HEK293 (cell line): ENCODE results near the gene CFAP73.

Experiments used
- GLIS1 ChIP-seq: fragments of 450-650 bp; formaldehyde crosslinking; IDR thresholded peaks from 2 replicates; pipeline ENCODE4 v1.5.1; 2016; ENCODE audit warnings: missing biosample characterization, missing genetic modification characterization
- HOXA7 ChIP-seq: sonication (generic); formaldehyde crosslinking; IDR thresholded peaks from 2 replicates; pipeline ENCODE4 v1.8.1; 2022; ENCODE audit warnings: missing genetic modification reagents, borderline replicate concordance
- YY2 ChIP-seq: fragments of 450-650 bp; formaldehyde crosslinking; IDR thresholded peaks from 2 replicates; pipeline ENCODE4 v1.5.1; 2016; ENCODE audit warnings: missing biosample characterization, missing genetic modification characterization
- ZBTB1 ChIP-seq: fragments of 450-650 bp; formaldehyde crosslinking; IDR thresholded peaks from 2 replicates; pipeline ENCODE4 v1.5.1; 2016; ENCODE audit warnings: missing biosample characterization, missing genetic modification characterization
- ZFP37 ChIP-seq: fragments of 450-650 bp; formaldehyde crosslinking; IDR thresholded peaks from 2 replicates; pipeline ENCODE4 v1.5.1; 2016; ENCODE audit warnings: missing biosample characterization, missing genetic modification characterization
- ZNF16 ChIP-seq: fragments of 450-650 bp; formaldehyde crosslinking; IDR thresholded peaks from 2 replicates; pipeline ENCODE4 v1.5.1; 2016; ENCODE audit warnings: low read depth, missing biosample characterization, missing genetic modification characterization
- ZNF24 ChIP-seq: fragments of 450-650 bp; formaldehyde crosslinking; IDR thresholded peaks from 2 replicates; pipeline ENCODE4 v1.5.1; 2016; ENCODE audit warnings: missing biosample characterization, missing genetic modification characterization
- ZNF404 ChIP-seq: fragments of 450-650 bp; formaldehyde crosslinking; IDR thresholded peaks from 2 replicates; pipeline ENCODE4 v1.5.1; 2017; ENCODE audit warnings: missing biosample characterization, missing genetic modification characterization
- ZNF513 ChIP-seq: fragments of 450-650 bp; IDR thresholded peaks from 2 replicates; pipeline ENCODE4 v1.5.1; 2018; ENCODE audit warnings: missing biosample characterization, missing genetic modification characterization
- ZNF529 ChIP-seq: fragments of 450-650 bp; formaldehyde crosslinking; IDR thresholded peaks from 2 replicates; pipeline ENCODE4 v1.5.1; 2017; ENCODE audit warnings: missing genetic modification characterization, missing biosample characterization; ENCODE audit not compliant: insufficient replicate concordance
- ZNF707 ChIP-seq: fragments of 450-650 bp; formaldehyde crosslinking; IDR thresholded peaks from 2 replicates; pipeline ENCODE4 v1.5.1; 2016; ENCODE audit warnings: missing biosample characterization, missing genetic modification characterization
- TF ChIP-seq, protein P1 (sequence below): fragments of 450-650 bp; formaldehyde crosslinking; IDR thresholded peaks from 2 replicates; pipeline ENCODE4 v1.5.1; 2016; ENCODE audit warnings: missing biosample characterization, missing genetic modification characterization
- TF ChIP-seq, protein P2 (sequence below): fragments of 450-650 bp; formaldehyde crosslinking; IDR thresholded peaks from 2 replicates; pipeline ENCODE4 v1.5.1; 2016; ENCODE audit warnings: missing biosample characterization, missing genetic modification characterization, low read depth

- TF ChIP-seq, protein P1, sequence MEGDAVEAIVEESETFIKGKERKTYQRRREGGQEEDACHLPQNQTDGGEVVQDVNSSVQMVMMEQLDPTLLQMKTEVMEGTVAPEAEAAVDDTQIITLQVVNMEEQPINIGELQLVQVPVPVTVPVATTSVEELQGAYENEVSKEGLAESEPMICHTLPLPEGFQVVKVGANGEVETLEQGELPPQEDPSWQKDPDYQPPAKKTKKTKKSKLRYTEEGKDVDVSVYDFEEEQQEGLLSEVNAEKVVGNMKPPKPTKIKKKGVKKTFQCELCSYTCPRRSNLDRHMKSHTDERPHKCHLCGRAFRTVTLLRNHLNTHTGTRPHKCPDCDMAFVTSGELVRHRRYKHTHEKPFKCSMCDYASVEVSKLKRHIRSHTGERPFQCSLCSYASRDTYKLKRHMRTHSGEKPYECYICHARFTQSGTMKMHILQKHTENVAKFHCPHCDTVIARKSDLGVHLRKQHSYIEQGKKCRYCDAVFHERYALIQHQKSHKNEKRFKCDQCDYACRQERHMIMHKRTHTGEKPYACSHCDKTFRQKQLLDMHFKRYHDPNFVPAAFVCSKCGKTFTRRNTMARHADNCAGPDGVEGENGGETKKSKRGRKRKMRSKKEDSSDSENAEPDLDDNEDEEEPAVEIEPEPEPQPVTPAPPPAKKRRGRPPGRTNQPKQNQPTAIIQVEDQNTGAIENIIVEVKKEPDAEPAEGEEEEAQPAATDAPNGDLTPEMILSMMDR (tag by site-specific recombination): no peak
- TF ChIP-seq, protein P2, sequence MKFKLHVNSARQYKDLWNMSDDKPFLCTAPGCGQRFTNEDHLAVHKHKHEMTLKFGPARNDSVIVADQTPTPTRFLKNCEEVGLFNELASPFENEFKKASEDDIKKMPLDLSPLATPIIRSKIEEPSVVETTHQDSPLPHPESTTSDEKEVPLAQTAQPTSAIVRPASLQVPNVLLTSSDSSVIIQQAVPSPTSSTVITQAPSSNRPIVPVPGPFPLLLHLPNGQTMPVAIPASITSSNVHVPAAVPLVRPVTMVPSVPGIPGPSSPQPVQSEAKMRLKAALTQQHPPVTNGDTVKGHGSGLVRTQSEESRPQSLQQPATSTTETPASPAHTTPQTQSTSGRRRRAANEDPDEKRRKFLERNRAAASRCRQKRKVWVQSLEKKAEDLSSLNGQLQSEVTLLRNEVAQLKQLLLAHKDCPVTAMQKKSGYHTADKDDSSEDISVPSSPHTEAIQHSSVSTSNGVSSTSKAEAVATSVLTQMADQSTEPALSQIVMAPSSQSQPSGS (tag by site-specific recombination): no peak
- TF ChIP-seq ZBTB1 (tag by site-specific recombination): no peak
- no peak for TF ChIP-seq ZNF529 (tag by site-specific recombination)
- TF ChIP-seq ZFP37: no peak
- no peak for TF ChIP-seq ZNF16 (tag by site-specific recombination)
- no peak for TF ChIP-seq YY2 (tag by site-specific recombination)
- TF ChIP-seq HOXA7: no peak
- no peak for TF ChIP-seq GLIS1 (tag by site-specific recombination)
- no peak for TF ChIP-seq ZNF404 (tag by site-specific recombination)
- no peak for TF ChIP-seq ZNF513 (tag by site-specific recombination)
- no peak for TF ChIP-seq ZNF707 (tag by site-specific recombination)
- no peak for TF ChIP-seq ZNF24
These were observed 18.0 kb upstream of the CFAP73 start for GRCh38 chr12:113131556-113131955.
